Gastroesophageal sphincter (tissue), 3 donors: Measurements from ENCODE around the gene ATP2B2.

Source experiments
- EP300 ChIP-seq: sonication (generic); formaldehyde crosslinking; IDR thresholded peaks from one replicate; pipeline ENCODE4 v1.6.1; 2017; ENCODE audit warnings: antibody characterized with exemption, mild to moderate bottlenecking
- POLR2A ChIP-seq, 2 donors: fragments of 450-650 bp; IDR thresholded peaks; one replicate each; pipeline ENCODE4 v1.6.1; 2017; ENCODE audit warnings: antibody characterized with exemption in 2 of 2, mild to moderate bottlenecking in 2 of 2, moderate library complexity in 1 of 2
- POLR2AphosphoS5 ChIP-seq: sonication (generic); formaldehyde crosslinking; IDR thresholded peaks from one replicate; pipeline ENCODE4 v1.6.1; 2017; ENCODE audit warnings: antibody characterized with exemption
- TF ChIP-seq, protein P1 (sequence below), 4 experiments: fragments of 200-600 bp in 2 of 4; fragments of 450-650 bp in 2 of 4; sonication (generic) in 1 of 4; IDR thresholded peaks; one replicate each; pipeline ENCODE4 v1.5.1; 2017 to 2019; ENCODE audit warnings: antibody characterized with exemption in 4 of 4, mild to moderate bottlenecking in 2 of 4, moderate library complexity in 2 of 4

DNA sequence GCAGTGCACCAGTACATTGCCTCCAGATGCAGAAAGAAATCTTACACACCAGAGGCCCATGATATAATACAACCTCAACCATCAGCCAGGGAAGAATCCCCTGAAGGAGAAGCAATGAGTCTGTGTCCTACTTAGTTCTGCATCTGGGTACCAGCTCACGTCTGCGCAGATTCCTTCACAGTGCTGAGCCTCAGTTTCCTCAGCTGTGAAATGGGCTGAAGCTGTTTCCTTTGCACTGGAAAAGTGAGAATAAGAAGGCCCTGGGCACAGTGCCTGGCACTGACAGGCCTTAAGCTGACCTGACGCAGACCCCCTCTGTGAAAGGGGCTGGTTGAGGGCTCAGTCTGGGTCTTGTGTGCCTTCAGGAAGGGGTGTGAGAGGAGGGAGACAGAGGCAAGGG, 20.7 kb downstream of the ATP2B2 start:
- no peak for TF ChIP-seq POLR2A (IDR thresholded peaks at IDR 0.05)
- TF ChIP-seq, protein P1, sequence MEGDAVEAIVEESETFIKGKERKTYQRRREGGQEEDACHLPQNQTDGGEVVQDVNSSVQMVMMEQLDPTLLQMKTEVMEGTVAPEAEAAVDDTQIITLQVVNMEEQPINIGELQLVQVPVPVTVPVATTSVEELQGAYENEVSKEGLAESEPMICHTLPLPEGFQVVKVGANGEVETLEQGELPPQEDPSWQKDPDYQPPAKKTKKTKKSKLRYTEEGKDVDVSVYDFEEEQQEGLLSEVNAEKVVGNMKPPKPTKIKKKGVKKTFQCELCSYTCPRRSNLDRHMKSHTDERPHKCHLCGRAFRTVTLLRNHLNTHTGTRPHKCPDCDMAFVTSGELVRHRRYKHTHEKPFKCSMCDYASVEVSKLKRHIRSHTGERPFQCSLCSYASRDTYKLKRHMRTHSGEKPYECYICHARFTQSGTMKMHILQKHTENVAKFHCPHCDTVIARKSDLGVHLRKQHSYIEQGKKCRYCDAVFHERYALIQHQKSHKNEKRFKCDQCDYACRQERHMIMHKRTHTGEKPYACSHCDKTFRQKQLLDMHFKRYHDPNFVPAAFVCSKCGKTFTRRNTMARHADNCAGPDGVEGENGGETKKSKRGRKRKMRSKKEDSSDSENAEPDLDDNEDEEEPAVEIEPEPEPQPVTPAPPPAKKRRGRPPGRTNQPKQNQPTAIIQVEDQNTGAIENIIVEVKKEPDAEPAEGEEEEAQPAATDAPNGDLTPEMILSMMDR (IDR thresholded peaks at IDR 0.05), result no peak
- no peak for TF ChIP-seq EP300
- TF ChIP-seq POLR2AphosphoS5, result no peak
